ENCODE data around the gene IQCM.
"Not testable (repeated sequence)": the region's sequence is repeated elsewhere in the genome, so short reads cannot be mapped to it uniquely, and the experiment has no call there.

IQCM gene

DNA sequence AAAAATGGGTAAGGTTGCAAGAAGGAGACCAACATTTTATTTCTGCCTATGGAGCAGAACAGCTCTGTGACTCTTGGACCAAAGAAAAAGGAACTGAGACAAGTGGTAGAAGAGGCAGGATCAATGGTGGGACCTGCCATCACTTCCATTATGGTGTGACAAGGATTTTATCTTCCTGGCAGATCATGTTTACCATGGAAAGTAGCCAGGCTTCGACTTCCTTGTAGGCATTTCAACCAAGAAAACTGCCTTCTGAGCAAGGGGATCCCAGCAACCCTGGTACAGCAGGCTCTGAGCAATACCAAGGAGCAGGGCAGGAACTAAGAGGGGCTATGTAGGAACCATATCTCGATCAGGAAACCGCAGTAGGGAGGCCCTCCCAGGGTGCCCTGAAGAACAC is 317.4 kb downstream of the IQCM start:
- DNase-seq = no peak
- ChIA-PET POLR2A (no interaction called here), CTCF (no interaction called here)
- Histone ChIP-seq H3K4me1 (ENCODE audit: control extremely low read depth in 1 of 4, control insufficient read depth in 4 of 4, insufficient read depth in 4 of 4, low read length in 3 of 4) (no peaks in the 10 kb centered on the region), H3K36me3 (ENCODE audit: control insufficient read depth in 4 of 4, insufficient read depth in 4 of 4, low read length in 3 of 4) (no peaks in the 10 kb centered on the region), H3K4me3 (ENCODE audit: control insufficient read depth in 1 of 7, extremely low read depth in 1 of 7, insufficient read depth in 4 of 7, low read depth in 2 of 7, low read length in 6 of 7) (no peak overlapping the region), H3K27me3 (replicated peaks in 2 of 5; ENCODE audit: control insufficient read depth in 4 of 5, insufficient read depth in 5 of 5, low read length in 4 of 5) (no peaks in the 10 kb centered on the region), H3K27ac (ENCODE audit: insufficient read depth in 1 of 2, low read depth in 1 of 2, low read length in 2 of 2, poor library complexity in 1 of 2, severe bottlenecking in 2 of 2) (no peak overlapping the region), H3K9me3 (ENCODE audit: control extremely low read depth in 1 of 5, control insufficient read depth in 4 of 5, insufficient read depth in 2 of 5, low read depth in 1 of 5, low read length in 4 of 5) (no peaks in the 10 kb centered on the region)
- WGBS (ENCODE audit: insufficient coverage) = 54% methylated on average over 1 of the region's 3 CpGs

DNA sequence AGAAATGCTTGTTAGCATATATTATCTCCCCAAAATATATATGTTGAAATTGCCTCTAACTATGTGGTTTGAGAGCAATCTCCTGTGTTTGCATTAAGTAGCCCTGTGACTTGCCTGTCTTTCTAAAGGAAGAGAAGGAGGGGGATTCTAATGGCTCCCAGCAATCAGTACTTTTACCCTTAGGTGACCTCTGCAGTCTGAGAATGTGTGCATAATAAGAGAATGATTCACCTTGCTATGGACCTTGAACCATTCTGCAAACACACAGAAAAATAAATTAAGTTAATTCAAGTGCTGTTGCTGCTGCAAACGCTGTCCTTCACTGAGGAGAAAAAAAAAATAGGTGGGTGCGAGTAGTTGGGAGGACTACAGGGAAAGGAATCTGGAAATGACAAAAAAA is 322.2 kb downstream of the IQCM start:
- POLR2A ChIA-PET = no interaction called here
- WGBS (ENCODE audit: insufficient coverage) = no CpG with 5 or more reads among the region's 2 CpGs
- CTCF ChIA-PET = no interaction called here
- no peak for DNase-seq
- H3K27me3 ChIP-seq (replicated peaks in 2 of 5; ENCODE audit: control insufficient read depth in 4 of 5, insufficient read depth in 5 of 5, low read length in 4 of 5) = no peaks in the 10 kb centered on the region
- H3K4me1 ChIP-seq (ENCODE audit: control extremely low read depth in 1 of 4, control insufficient read depth in 4 of 4, insufficient read depth in 4 of 4, low read length in 3 of 4) = no peaks in the 10 kb centered on the region
- H3K36me3 ChIP-seq (ENCODE audit: control insufficient read depth in 4 of 4, insufficient read depth in 4 of 4, low read length in 3 of 4) = no peaks in the 10 kb centered on the region
- no peak overlapping the region for H3K27ac ChIP-seq (ENCODE audit: insufficient read depth in 1 of 2, low read depth in 1 of 2, low read length in 2 of 2, poor library complexity in 1 of 2, severe bottlenecking in 2 of 2)
- no peak overlapping the region for H3K4me3 ChIP-seq (ENCODE audit: control insufficient read depth in 1 of 7, extremely low read depth in 1 of 7, insufficient read depth in 4 of 7, low read depth in 2 of 7, low read length in 6 of 7)
- H3K9me3 ChIP-seq (ENCODE audit: control extremely low read depth in 1 of 5, control insufficient read depth in 4 of 5, insufficient read depth in 2 of 5, low read depth in 1 of 5, low read length in 4 of 5) = no peaks in the 10 kb centered on the region

DNA sequence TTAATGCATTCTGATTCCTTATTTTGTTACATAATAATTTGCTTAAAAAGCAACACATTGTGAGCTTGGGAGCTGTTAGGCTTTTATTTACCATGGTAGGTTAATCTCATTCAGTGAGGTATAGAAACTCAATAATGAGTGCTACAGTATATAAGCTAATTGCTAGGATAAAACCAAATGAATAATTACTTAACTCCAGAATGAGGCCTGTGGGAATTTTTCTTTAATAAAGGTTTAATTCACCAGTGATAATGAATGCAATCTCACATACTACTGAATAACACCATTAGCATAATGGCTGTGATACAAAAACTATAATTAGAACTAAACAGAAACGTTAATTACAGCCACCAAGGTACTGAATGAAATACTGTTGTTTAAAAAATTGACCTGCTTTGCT is 326.3 kb downstream of the IQCM start:
- no peak overlapping the region for H3K4me3 ChIP-seq (ENCODE audit: control insufficient read depth in 1 of 7, extremely low read depth in 1 of 7, insufficient read depth in 4 of 7, low read depth in 2 of 7, low read length in 6 of 7)
- no CpG with 5 or more reads among the region's 1 CpG for WGBS (ENCODE audit: insufficient coverage)
- POLR2A ChIA-PET = no interaction called here
- no peaks in the 10 kb centered on the region for H3K27me3 ChIP-seq (replicated peaks in 2 of 5; ENCODE audit: control insufficient read depth in 4 of 5, insufficient read depth in 5 of 5, low read length in 4 of 5)
- H3K9me3 ChIP-seq (ENCODE audit: control extremely low read depth in 1 of 5, control insufficient read depth in 4 of 5, insufficient read depth in 2 of 5, low read depth in 1 of 5, low read length in 4 of 5) = no peaks in the 10 kb centered on the region
- no peak for DNase-seq
- no peaks in the 10 kb centered on the region for H3K4me1 ChIP-seq (ENCODE audit: control extremely low read depth in 1 of 4, control insufficient read depth in 4 of 4, insufficient read depth in 4 of 4, low read length in 3 of 4)
- no peak overlapping the region for H3K27ac ChIP-seq (ENCODE audit: insufficient read depth in 1 of 2, low read depth in 1 of 2, low read length in 2 of 2, poor library complexity in 1 of 2, severe bottlenecking in 2 of 2)
- CTCF ChIA-PET = no interaction called here
- H3K36me3 ChIP-seq (ENCODE audit: control insufficient read depth in 4 of 4, insufficient read depth in 4 of 4, low read length in 3 of 4) = no peaks in the 10 kb centered on the region

DNA sequence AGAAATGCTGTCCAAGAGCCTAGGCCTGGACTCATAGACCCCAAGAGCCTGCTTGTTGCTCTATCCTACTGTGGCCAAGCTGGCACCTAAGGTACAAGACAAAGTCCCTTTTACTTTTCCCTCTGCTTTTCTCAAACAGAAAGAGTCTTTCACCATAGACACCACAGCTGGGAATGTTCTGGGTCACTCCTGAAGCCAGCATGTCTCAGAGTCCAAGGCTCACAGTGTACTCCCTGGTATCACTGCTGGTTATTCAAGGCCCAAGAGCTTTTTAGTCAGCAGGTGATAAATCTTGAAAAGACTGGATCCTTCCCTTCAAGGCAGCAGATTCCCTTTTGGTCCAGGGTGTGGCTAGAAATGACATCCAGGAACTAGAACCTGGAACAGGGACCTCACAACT is 328.8 kb downstream of the IQCM start:
- Histone ChIP-seq H3K27me3 (replicated peaks in 2 of 5; ENCODE audit: control insufficient read depth in 4 of 5, insufficient read depth in 5 of 5, low read length in 4 of 5) (no peaks in the 10 kb centered on the region), H3K36me3 (ENCODE audit: control insufficient read depth in 4 of 4, insufficient read depth in 4 of 4, low read length in 3 of 4) (no peaks in the 10 kb centered on the region), H3K27ac (ENCODE audit: insufficient read depth in 1 of 2, low read depth in 1 of 2, low read length in 2 of 2, poor library complexity in 1 of 2, severe bottlenecking in 2 of 2) (no peak overlapping the region), H3K9me3 (ENCODE audit: control extremely low read depth in 1 of 5, control insufficient read depth in 4 of 5, insufficient read depth in 2 of 5, low read depth in 1 of 5, low read length in 4 of 5) (no peaks in the 10 kb centered on the region), H3K4me3 (ENCODE audit: control insufficient read depth in 1 of 7, extremely low read depth in 1 of 7, insufficient read depth in 4 of 7, low read depth in 2 of 7, low read length in 6 of 7) (no peak overlapping the region), H3K4me1 (ENCODE audit: control extremely low read depth in 1 of 4, control insufficient read depth in 4 of 4, insufficient read depth in 4 of 4, low read length in 3 of 4) (no peaks in the 10 kb centered on the region)
- no peak for DNase-seq
- POLR2A ChIA-PET = no interaction called here
- CTCF ChIA-PET = no interaction called here

DNA sequence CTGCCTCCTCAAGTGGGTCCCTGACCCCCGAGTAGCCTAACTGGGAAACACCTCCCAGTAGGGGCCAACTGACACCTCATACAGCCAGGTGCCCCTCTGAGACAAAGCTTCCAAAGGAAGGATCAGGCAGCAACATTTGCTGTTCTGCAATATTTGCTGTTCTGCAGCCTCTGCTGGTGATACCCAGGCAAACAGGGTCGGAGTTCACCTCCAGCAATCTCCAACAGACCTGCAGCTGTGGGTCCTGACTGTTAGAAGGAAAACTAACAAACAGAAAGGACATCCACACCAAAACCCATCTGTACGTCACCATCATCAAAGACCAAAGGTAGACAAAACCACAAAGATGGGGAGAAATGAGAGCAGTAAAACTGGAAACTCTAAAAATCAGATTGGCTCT is 347.0 kb downstream of the IQCM start:
- WGBS (ENCODE audit: insufficient coverage) = 100% methylated on average over 1 of the region's 3 CpGs
- H3K27ac ChIP-seq (ENCODE audit: insufficient read depth in 1 of 2, low read depth in 1 of 2, low read length in 2 of 2, poor library complexity in 1 of 2, severe bottlenecking in 2 of 2); H3K4me1 ChIP-seq (ENCODE audit: control extremely low read depth in 1 of 4, control insufficient read depth in 4 of 4, insufficient read depth in 4 of 4, low read length in 3 of 4); H3K27me3 ChIP-seq (replicated peaks in 2 of 5; ENCODE audit: control insufficient read depth in 4 of 5, insufficient read depth in 5 of 5, low read length in 4 of 5); DNase-seq; POLR2A ChIA-PET; H3K36me3 ChIP-seq (ENCODE audit: control insufficient read depth in 4 of 4, insufficient read depth in 4 of 4, low read length in 3 of 4); H3K9me3 ChIP-seq (ENCODE audit: control extremely low read depth in 1 of 5, control insufficient read depth in 4 of 5, insufficient read depth in 2 of 5, low read depth in 1 of 5, low read length in 4 of 5); H3K4me3 ChIP-seq (ENCODE audit: control insufficient read depth in 1 of 7, extremely low read depth in 1 of 7, insufficient read depth in 4 of 7, low read depth in 2 of 7, low read length in 6 of 7): not testable (repeated sequence)
- CTCF ChIA-PET = interaction anchor here (0.6 kb wide), 1 partner anchor 52 kb away, joined by 3 read pairs; no protein-coding TSS in a partner anchor

DNA sequence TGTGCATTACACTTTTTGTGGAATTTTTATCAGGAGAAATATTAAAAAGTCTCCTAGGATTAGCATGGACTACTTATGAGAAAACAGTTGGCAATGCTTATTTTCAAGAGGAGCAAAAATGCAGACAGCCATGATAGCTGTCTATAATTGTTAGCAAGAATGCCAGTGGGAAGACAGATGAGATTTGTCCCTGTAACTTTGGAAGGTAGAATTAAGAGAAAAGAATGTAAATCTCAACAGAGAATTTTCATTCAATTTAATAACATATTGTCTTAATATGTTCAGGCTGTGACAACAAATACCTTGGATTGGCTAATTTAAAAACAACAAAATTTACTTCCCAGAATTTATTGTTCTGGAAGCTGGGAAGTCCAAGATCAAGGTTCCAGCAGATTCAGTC is 349.2 kb downstream of the IQCM start:
- Histone ChIP-seq H3K9me3 (ENCODE audit: control extremely low read depth in 1 of 5, control insufficient read depth in 4 of 5, insufficient read depth in 2 of 5, low read depth in 1 of 5, low read length in 4 of 5) (peaks cover 0 to 1% (median 0%) of the 10 kb centered on the region in 5 experiments), H3K4me1 (ENCODE audit: control extremely low read depth in 1 of 4, control insufficient read depth in 4 of 4, insufficient read depth in 4 of 4, low read length in 3 of 4) (no peaks in the 10 kb centered on the region), H3K27me3 (replicated peaks in 2 of 5; ENCODE audit: control insufficient read depth in 4 of 5, insufficient read depth in 5 of 5, low read length in 4 of 5) (no peaks in the 10 kb centered on the region), H3K4me3 (ENCODE audit: control insufficient read depth in 1 of 7, extremely low read depth in 1 of 7, insufficient read depth in 4 of 7, low read depth in 2 of 7, low read length in 6 of 7) (no peak overlapping the region), H3K27ac (ENCODE audit: insufficient read depth in 1 of 2, low read depth in 1 of 2, low read length in 2 of 2, poor library complexity in 1 of 2, severe bottlenecking in 2 of 2) (no peak overlapping the region), H3K36me3 (ENCODE audit: control insufficient read depth in 4 of 4, insufficient read depth in 4 of 4, low read length in 3 of 4) (no peaks in the 10 kb centered on the region)
- ChIA-PET CTCF (no interaction called here), POLR2A (no interaction called here)
- no peak for DNase-seq

DNA sequence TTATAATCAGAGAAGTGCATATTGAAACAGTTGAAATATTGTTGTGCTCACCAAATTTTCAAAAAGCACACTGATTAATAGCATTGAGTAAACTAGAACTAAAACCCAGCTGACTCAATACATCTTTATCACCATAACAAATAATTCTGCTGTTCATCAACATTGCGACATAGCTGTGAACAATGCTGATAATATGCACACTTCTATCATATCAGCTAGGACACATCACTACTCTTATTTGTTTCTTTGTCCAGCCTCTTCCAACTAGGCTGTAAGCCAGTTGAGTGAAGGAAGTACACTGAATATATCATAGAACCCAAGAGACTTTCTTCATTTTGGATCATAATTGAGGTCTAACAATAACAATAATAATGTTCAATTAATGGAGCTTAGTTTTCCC is 349.7 kb downstream of the IQCM start:
- WGBS (ENCODE audit: insufficient coverage) = 100% methylated on average over 1 of the region's 1 CpG
- H3K4me1 ChIP-seq (ENCODE audit: control extremely low read depth in 1 of 4, control insufficient read depth in 4 of 4, insufficient read depth in 4 of 4, low read length in 3 of 4) = no peaks in the 10 kb centered on the region
- no peak overlapping the region for H3K27ac ChIP-seq (ENCODE audit: insufficient read depth in 1 of 2, low read depth in 1 of 2, low read length in 2 of 2, poor library complexity in 1 of 2, severe bottlenecking in 2 of 2)
- H3K9me3 ChIP-seq (ENCODE audit: control extremely low read depth in 1 of 5, control insufficient read depth in 4 of 5, insufficient read depth in 2 of 5, low read depth in 1 of 5, low read length in 4 of 5) = peaks cover 0 to 1% (median 0%) of the 10 kb centered on the region in 5 experiments
- CTCF ChIA-PET = no interaction called here
- DNase-seq = no peak
- no peaks in the 10 kb centered on the region for H3K27me3 ChIP-seq (replicated peaks in 2 of 5; ENCODE audit: control insufficient read depth in 4 of 5, insufficient read depth in 5 of 5, low read length in 4 of 5)
- H3K36me3 ChIP-seq (ENCODE audit: control insufficient read depth in 4 of 4, insufficient read depth in 4 of 4, low read length in 3 of 4) = no peaks in the 10 kb centered on the region
- POLR2A ChIA-PET = no interaction called here
- no peak overlapping the region for H3K4me3 ChIP-seq (ENCODE audit: control insufficient read depth in 1 of 7, extremely low read depth in 1 of 7, insufficient read depth in 4 of 7, low read depth in 2 of 7, low read length in 6 of 7)

DNA sequence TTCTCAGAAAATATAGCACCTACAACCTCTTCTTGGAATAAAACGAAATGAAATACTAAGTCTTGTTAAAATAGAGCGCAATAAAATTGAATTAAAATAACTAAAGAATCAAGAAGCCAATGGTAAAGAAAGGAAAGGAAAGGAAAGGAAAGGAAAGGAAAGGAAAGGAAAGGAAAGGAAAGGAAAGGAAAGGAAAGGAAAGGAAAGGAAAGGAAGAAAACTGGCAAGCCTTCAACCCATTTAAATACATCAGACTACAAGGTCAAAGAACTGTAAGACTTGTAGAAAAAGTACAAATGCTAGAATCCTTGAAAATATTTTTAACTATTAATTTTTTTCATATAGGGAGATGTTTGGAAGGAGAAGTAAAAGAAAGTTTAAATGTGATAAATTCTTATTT is 372.1 kb downstream of the IQCM start:
- no CpG with 5 or more reads among the region's 2 CpGs for WGBS (ENCODE audit: insufficient coverage)
- H3K4me1 ChIP-seq (ENCODE audit: control extremely low read depth in 1 of 4, control insufficient read depth in 4 of 4, insufficient read depth in 4 of 4, low read length in 3 of 4) = no peaks in the 10 kb centered on the region
- H3K4me3 ChIP-seq (ENCODE audit: control insufficient read depth in 1 of 7, extremely low read depth in 1 of 7, insufficient read depth in 4 of 7, low read depth in 2 of 7, low read length in 6 of 7) = no peak overlapping the region
- no peak overlapping the region for H3K27ac ChIP-seq (ENCODE audit: insufficient read depth in 1 of 2, low read depth in 1 of 2, low read length in 2 of 2, poor library complexity in 1 of 2, severe bottlenecking in 2 of 2)
- ChIA-PET POLR2A (no interaction called here), CTCF (no interaction called here)
- H3K27me3 ChIP-seq (replicated peaks in 2 of 5; ENCODE audit: control insufficient read depth in 4 of 5, insufficient read depth in 5 of 5, low read length in 4 of 5) = no peaks in the 10 kb centered on the region
- no peak for DNase-seq
- H3K9me3 ChIP-seq (ENCODE audit: control extremely low read depth in 1 of 5, control insufficient read depth in 4 of 5, insufficient read depth in 2 of 5, low read depth in 1 of 5, low read length in 4 of 5) = no peaks in the 10 kb centered on the region
- H3K36me3 ChIP-seq (ENCODE audit: control insufficient read depth in 4 of 4, insufficient read depth in 4 of 4, low read length in 3 of 4) = no peaks in the 10 kb centered on the region
